HG02852 (cell line): ENCODE data around the gene SPSB2.

Experiments used
- ATAC-seq: cut with Tn5 transposase; IDR thresholded peaks from one replicate; pipeline ENCODE4 v1.9.1; 2021; ENCODE audit warnings: mild to moderate bottlenecking, moderate library complexity; ENCODE audit not compliant: unreplicated experiment

The SPSB2 gene

DNA sequence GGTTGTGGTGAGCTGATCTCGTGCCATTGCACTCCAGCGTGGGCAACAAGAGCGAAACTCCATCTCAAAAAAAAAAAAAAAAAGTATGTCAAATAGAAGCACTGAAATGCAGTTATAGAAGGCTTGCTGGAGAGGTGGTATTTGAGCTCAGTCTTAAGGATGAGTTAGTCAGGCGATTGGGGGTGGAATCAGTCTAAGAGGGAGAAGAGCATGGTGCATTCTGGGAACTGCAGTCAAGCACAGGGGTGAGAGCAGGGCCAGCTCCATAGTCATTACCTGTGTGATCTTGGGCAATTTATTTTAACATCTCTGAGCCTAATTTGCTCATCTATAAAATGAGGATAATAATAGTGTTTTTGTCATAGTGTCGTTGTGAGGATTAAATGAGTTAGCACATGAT, 38.2 kb downstream of the SPSB2 start:
- no peak for ATAC-seq

GRCh38 chr12:6834254-6834653, 38.8 kb downstream of the SPSB2 start:
- no peak for ATAC-seq

- no peak for ATAC-seq
Observed at GRCh38 chr12:6833189-6833890, 39.8 kb downstream of the SPSB2 start.

GRCh38 chr12:6832125-6832524, 41.0 kb downstream of the SPSB2 start:
- ATAC-seq, result no peak

DNA sequence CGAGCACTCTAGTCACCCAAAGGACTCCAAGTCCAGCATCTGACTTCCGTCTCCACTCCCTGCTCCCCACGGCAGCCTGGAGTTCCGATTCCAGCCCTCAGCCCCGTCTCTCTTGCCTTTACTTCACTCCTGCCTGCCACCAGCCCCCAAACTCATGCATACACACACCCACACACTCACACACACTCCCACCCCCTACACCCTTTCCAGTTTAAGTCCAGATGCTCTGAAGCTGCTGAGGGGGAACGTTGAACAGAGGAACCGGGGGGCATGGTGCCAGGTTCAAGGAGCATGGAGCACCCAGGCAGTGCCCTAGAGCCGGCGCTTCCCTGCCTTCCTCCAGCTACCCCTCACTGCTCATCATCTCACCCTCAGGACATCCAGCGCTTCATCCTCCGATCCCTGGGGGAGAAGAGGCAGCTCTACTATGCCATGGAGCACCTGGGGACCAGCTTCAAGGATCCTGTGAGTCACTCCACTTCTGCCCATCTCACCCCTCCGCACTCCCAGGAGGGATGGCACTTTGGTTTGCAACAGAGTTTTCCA, 41.6 kb downstream of the SPSB2 start:
- ATAC-seq, result no peak

- ATAC-seq, result no peak
Observed at GRCh38 chr12:6830999-6831398, 42.1 kb downstream of the SPSB2 start.

- ATAC-seq, result no peak
Observed at GRCh38 chr12:6830286-6830890, 42.7 kb downstream of the SPSB2 start.

GRCh38 chr12:6829536-6830220, 43.4 kb downstream of the SPSB2 start:
- ATAC-seq, result no peak

DNA sequence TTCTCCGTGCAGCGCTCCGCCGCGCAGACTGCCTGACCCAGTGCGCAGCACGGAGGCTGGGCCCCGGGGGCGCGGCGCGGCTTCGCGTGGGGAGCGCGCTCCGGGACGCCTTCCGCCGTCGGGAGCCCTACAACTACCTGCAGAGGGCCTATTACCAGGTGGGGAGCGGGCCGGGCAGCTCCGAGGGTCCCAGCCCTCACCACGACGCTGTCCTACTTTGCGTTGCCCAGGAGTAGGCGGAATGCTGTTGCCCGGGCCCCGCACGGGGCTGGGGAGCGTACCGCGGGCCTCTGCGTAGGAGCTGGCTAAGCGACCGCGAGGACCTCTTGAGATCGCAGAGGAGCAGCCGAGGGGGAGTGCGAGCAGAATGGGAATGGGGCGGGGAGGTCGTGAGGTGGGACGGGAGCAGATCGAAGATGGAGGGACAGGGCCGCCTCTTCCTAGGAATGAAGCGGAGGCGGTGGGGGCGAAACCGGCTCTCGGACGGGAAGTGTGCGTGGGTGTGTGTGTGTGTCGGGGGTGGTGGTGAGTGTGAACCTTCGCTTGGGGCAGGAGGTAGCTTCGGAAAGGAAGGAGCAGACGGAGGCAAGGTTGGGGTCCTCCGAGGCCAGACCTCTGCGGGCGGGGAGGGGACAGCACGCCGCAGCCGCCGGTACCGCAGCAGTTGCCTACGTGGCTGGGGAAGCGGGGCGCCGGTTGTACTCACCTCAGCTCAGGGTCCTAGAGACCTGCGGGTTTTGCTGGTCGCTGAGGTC, 44.1 kb downstream of the SPSB2 start:
- no peak for ATAC-seq

GRCh38 chr12:6827982-6828780, 44.9 kb downstream of the SPSB2 start, which contains the start of gene P3H3:
Gene P3H3, plus strand, starts transcription at chr12:6828407. Its CDS starts 34 bp downstream, at chr12:6828441.
- no peak for ATAC-seq

DNA sequence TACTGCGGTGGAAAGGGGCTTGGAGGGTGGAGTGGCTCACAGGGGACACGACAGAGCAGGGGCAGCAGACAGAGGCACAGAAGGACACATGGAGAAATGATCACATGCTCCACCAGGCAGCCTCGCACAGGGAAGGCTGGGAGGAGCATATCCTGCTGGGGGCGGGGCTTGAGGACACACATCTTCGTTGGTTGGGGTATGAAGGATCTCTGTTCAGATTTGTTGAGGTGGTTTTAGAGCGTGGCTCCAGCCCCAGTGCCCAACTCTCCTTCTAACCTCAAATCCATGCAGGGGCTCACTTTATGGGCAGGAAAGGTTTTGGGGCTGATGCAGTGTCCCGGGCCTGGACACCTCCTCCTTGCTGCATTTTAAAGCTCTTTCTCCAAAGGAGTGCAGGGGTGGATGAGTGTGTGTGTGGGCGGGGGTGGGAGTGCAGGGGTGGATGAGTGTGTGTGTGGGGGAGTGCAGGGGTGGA, 45.6 kb downstream of the SPSB2 start:
- ATAC-seq, result no peak

DNA sequence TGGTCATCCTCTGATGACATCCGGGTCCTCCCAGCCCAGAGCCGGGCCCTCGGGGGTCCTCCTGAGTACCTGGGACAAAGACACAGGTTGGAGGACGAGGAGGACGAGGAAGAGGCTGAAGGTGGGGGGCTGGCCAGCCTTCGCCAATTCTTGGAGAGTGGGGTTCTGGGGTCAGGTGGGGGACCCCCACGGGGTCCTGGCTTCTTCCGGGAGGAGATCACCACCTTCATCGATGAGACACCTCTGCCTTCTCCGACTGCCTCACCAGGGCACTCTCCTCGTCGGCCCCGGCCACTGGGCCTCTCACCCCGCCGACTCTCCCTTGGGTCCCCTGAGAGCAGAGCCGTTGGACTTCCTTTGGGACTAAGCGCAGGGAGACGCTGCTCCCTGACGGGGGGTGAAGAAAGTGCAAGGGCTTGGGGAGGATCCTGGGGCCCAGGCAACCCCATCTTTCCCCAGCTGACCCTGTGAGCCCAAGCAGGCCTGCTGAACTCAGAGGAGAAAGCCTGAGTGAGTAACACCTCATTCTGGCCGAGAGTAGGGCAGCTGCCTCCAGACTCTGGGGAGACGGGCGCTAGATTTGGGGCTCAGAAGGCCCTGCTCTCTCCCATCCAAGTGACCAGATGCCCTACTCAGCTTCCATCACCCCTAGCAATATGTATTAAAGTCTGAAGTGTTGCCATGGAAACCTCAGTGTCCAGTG, 46.2 kb downstream of the SPSB2 start:
- no peak for ATAC-seq

GRCh38 chr12:6826125-6826733, 46.9 kb downstream of the SPSB2 start:
- ATAC-seq, result no peak

GRCh38 chr12:6825398-6826124, 47.5 kb downstream of the SPSB2 start:
- no peak for ATAC-seq

GRCh38 chr12:6824901-6825381, 48.2 kb downstream of the SPSB2 start:
- ATAC-seq, result no peak

DNA sequence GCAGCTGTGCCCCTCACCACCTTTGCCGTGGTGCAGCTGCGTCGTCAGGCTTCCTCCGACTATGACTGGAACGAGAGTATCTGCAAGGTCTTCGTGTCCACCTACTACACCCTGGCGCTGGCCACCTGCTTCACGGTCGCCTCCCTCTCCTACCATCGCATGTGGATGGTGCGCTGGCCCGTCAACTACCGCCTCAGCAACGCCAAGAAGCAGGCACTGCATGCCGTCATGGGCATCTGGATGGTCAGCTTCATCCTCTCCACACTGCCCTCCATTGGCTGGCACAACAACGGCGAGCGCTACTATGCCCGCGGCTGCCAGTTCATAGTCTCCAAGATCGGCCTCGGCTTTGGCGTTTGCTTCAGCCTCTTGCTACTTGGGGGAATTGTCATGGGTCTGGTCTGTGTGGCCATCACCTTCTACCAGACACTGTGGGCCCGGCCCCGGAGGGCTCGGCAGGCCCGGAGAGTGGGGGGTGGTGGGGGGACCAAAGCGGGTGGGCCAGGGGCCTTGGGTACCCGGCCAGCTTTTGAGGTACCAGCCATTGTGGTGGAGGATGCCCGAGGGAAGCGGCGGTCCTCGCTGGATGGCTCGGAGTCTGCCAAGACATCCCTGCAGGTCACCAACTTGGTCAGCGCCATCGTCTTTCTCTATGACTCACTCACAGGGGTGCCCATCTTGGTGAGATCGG, 48.9 kb downstream of the SPSB2 start:
- no peak for ATAC-seq

GRCh38 chr12:6823182-6824084, 49.7 kb downstream of the SPSB2 start:
- ATAC-seq, result no peak
